Vagina (tissue), 2 donors: ENCODE measurements around the gene BNIP5.

Experiments
- CTCF ChIP-seq, 3 experiments: fragments of 450-650 bp in 2 of 3; fragments of 200-600 bp in 1 of 3; sonication (generic) in 1 of 3; IDR thresholded peaks; one replicate each; pipeline ENCODE4 v1.5.1; 2017 to 2019; ENCODE audit warnings: antibody characterized with exemption in 3 of 3, mild to moderate bottlenecking in 2 of 3, moderate library complexity in 2 of 3
- POLR2A ChIP-seq, 2 donors: fragments of 450-650 bp; IDR thresholded peaks; one replicate each; pipeline ENCODE4 v1.6.1; 2017; ENCODE audit warnings: antibody characterized with exemption in 2 of 2, mild to moderate bottlenecking in 2 of 2, moderate library complexity in 2 of 2
- POLR2AphosphoS5 ChIP-seq, 2 donors: sonication (generic); formaldehyde crosslinking; IDR thresholded peaks; one replicate each; pipeline ENCODE4 v1.9.0; 2017; ENCODE audit warnings: antibody characterized with exemption in 2 of 2, mild to moderate bottlenecking in 2 of 2, low read depth in 1 of 2; ENCODE audit not compliant: insufficient read depth in 1 of 2

DNA sequence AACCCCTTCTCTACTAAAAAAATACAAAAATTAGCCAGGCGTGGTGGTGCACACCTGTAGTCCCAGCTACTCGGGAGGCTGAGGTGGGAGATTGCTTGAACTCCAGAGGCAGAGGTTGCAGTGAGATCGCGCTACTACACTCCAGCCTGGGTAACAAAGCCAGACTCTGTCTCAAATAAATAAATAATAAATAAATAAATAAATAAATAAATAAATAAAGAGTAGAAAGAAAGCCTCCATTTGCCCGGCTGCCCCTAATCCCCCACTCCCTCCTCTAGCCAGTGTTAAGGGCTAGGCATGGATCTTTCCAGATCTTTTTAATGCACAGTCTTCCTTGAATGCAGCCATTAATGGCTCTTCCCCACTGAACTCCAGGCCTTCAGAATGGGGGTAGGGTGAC lies 63.6 kb downstream of the BNIP5 start:
- TF ChIP-seq CTCF (IDR thresholded peaks at IDR 0.05): no peak
- TF ChIP-seq POLR2AphosphoS5 (IDR thresholded peaks at IDR 0.05; ENCODE audit: insufficient read depth in 1 of 2, low read depth in 1 of 2): no peak
- no peak for TF ChIP-seq POLR2A (IDR thresholded peaks at IDR 0.05)
